Measurements from ENCODE around the gene ZBTB45. TPM values are rescaled to one million over a fixed set of nuclear protein-coding genes. Genes with fewer than 3 reads are reported as not detected.

ZBTB45 gene
- total RNA-seq, 4 donors from 2014 or later: 9.8 to 16.5 (median 12.6) TPM

DNA sequence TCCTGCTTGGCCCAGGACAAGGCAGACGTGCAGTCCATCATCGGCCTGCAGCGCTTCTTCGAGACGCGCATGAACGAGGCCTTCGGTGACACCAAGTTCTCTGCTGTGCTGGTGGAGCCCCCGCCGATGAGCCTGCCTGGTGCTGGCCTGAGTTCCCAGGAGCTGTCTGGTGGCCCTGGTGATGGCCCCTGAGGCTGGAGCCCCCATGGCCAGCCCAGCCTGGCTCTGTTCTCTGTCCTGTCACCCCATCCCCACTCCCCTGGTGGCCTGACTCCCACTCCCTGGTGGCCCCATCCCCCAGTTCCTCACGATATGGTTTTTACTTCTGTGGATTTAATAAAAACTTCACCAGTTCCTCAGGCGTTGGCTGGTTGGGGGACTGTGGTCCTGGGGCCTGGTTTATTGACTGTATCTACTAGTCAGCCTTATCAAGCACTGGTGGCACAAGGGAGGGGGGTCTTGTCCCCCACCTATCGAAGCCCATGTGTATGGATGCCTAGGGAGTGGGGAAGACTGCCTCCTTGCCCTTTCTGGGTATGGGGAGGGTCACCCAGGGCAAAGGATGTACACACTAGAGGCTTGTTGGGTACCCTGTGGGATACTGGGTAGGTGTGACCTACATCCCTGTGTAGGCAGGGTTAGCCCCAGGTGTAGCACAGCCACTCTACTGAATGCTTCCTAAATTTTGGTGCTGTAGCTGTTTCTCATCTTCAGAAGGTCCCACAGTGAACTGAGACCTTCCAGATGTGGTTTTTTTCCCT is 30.9 kb upstream of the ZBTB45 start:
- no peak overlapping the region for H3K4me3 ChIP-seq
- peaks cover 8 to 74% (median 42%) of the 10 kb centered on the region in 3 donors for H3K36me3 ChIP-seq
- TF ChIP-seq POLR2A (IDR thresholded peaks at IDR 0.05): no peak
- TF ChIP-seq, protein P1, sequence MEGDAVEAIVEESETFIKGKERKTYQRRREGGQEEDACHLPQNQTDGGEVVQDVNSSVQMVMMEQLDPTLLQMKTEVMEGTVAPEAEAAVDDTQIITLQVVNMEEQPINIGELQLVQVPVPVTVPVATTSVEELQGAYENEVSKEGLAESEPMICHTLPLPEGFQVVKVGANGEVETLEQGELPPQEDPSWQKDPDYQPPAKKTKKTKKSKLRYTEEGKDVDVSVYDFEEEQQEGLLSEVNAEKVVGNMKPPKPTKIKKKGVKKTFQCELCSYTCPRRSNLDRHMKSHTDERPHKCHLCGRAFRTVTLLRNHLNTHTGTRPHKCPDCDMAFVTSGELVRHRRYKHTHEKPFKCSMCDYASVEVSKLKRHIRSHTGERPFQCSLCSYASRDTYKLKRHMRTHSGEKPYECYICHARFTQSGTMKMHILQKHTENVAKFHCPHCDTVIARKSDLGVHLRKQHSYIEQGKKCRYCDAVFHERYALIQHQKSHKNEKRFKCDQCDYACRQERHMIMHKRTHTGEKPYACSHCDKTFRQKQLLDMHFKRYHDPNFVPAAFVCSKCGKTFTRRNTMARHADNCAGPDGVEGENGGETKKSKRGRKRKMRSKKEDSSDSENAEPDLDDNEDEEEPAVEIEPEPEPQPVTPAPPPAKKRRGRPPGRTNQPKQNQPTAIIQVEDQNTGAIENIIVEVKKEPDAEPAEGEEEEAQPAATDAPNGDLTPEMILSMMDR (IDR thresholded peaks at IDR 0.05): no peak
- TF ChIP-seq EP300 (IDR thresholded peaks at IDR 0.05): no peak
- WGBS, 2 donors: 79 to 85% methylated on average over 10 to 13 of the region's 13 CpGs
- no peaks in the 10 kb centered on the region for H3K9me3 ChIP-seq
- no peak for DNase-seq (ENCODE audit: low spot score in 2 of 2)
- H3K4me1 ChIP-seq: peaks cover 0 to 50% (median 32%) of the 10 kb centered on the region in 4 donors
- no peak overlapping the region for H3K27ac ChIP-seq
- H3K27me3 ChIP-seq: no peaks in the 10 kb centered on the region

DNA sequence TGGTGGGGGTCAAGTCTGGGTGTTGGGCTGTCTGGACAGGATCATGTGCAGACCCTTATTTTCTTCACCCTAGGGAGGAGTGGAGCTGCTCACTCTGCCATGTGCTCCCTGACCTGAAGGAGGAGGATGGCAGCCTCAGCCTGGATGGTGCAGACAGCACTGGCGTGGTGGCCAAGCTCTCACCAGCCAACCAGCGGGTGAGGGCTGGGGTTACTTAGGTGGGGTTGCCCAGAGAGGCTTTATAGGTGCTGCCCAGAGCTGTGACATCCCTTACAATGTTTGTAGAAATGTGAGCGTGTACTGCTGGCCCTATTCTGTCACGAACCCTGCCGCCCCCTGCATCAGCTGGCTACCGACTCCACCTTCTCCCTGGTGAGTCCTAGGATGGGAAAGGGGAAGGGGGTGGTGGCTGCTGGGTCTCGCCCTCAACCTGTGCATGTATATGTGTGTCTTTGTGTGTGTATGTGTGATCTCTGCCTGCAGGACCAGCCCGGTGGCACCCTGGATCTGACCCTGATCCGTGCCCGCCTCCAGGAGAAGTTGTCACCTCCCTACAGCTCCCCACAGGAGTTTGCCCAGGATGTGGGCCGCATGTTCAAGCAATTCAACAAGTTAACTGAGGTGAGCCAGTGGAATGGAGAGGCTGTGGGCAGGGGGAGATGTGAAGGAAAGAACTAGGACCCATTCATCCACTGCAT is 30.2 kb upstream of the ZBTB45 start:
- no peaks in the 10 kb centered on the region for H3K9me3 ChIP-seq
- peaks cover 0 to 50% (median 32%) of the 10 kb centered on the region in 4 donors for H3K4me1 ChIP-seq
- no peak overlapping the region for H3K27ac ChIP-seq
- TF ChIP-seq, protein P1 (IDR thresholded peaks at IDR 0.05): no peak
- TF ChIP-seq POLR2A (IDR thresholded peaks at IDR 0.05) (no peak), EP300 (IDR thresholded peaks at IDR 0.05) (no peak)
- H3K4me3 ChIP-seq: no peak overlapping the region
- 82 to 86% methylated on average over 10 to 11 of the region's 11 CpGs for WGBS, 2 donors
- DNase-seq (ENCODE audit: low spot score in 2 of 2): no peak
- no peaks in the 10 kb centered on the region for H3K27me3 ChIP-seq
- H3K36me3 ChIP-seq: peaks cover 8 to 74% (median 42%) of the 10 kb centered on the region in 3 donors

DNA sequence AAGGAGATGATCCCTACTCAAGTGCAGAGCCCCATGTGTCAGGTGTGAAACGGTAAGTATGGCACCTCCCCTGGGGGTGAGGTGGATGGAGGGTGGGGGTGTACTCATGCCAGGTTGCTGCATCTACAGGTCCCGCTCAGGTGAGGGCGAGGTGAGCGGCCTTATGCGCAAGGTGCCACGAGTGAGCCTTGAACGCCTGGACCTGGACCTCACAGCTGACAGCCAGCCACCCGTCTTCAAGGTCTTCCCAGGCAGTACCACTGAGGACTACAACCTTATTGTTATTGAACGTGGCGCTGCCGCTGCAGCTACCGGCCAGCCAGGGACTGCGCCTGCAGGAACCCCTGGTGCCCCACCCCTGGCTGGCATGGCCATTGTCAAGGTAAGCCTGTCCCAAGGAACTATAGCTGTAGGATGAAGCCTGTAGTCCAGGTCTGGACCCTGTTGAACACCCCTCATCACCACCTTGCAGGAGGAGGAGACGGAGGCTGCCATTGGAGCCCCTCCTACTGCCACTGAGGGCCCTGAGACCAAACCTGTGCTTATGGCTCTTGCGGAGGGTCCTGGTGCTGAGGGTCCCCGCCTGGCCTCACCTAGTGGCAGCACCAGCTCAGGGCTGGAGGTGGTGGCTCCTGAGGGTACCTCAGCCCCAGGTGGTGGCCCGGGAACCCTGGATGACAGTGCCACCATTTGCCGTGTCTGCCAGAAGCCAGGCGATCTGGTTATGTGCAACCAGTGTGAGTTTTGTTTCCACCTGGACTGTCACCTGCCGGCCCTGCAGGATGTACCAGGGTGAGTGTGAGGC is 29.5 kb upstream of the ZBTB45 start:
- no peak for TF ChIP-seq EP300 (IDR thresholded peaks at IDR 0.05)
- no peak for TF ChIP-seq POLR2A (IDR thresholded peaks at IDR 0.05)
- TF ChIP-seq, protein P1 (IDR thresholded peaks at IDR 0.05): no peak
- Histone ChIP-seq H3K4me1 (peaks cover 0 to 47% (median 29%) of the 10 kb centered on the region in 4 donors), H3K36me3 (peaks cover 8 to 74% (median 42%) of the 10 kb centered on the region in 3 donors)

DNA sequence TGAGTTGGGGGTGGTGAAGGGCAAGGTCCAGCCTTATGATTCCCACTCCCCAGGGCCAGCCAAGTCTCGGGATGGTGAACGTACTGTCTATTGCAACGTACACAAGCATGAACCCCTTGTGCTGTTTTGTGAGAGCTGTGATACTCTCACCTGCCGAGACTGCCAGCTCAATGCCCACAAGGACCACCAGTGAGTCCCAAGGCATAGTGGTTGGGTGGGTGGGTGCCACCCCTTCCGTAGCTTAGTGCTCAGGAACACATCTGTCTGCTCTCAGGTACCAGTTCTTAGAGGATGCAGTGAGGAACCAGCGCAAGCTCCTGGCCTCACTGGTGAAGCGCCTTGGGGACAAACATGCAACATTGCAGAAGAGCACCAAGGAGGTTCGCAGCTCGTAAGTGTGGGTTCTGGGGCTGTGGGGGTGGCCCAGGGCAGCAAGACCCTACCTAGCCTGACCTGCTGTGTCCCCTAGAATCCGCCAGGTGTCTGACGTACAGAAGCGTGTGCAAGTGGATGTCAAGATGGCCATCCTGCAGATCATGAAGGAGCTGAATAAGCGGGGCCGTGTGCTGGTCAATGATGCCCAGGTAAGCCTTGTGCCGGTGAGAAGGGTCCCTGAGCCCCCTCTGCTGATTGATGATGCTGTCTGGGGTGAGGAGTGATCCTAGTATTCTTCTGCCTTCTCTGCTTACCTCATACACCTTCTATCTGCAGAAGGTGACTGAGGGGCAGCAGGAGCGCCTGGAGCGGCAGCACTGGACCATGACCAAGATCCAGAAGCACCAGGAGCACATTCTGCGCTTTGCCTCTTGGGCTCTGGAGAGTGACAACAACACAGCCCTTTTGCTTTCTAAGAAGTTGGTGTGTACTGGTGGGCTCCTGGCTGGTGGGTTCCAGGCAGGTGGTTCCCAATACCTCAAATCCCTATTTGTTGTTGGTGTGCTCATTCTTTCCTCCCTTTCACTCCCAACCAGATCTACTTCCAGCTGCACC is 28.0 kb upstream of the ZBTB45 start:
- TF ChIP-seq, protein P1 (IDR thresholded peaks at IDR 0.05): no peak
- TF ChIP-seq EP300 (IDR thresholded peaks at IDR 0.05) (no peak), POLR2A (IDR thresholded peaks at IDR 0.05) (no peak)
- H3K36me3 ChIP-seq: peaks cover 8 to 61% (median 42%) of the 10 kb centered on the region in 3 donors
- H3K4me1 ChIP-seq: peaks cover 0 to 40% (median 23%) of the 10 kb centered on the region in 4 donors
- no peaks in the 10 kb centered on the region for H3K27me3 ChIP-seq
- H3K27ac ChIP-seq: no peak overlapping the region
- WGBS, 2 donors: 82 to 84% methylated on average over 18 of the region's 18 CpGs
- DNase-seq (ENCODE audit: low spot score in 2 of 2): no peak
- no peaks in the 10 kb centered on the region for H3K9me3 ChIP-seq
- H3K4me3 ChIP-seq: no peak overlapping the region

More for the DNA sequence above, 29.5 kb upstream of the ZBTB45 start:
- no peak overlapping the region for H3K27ac ChIP-seq
- H3K9me3 ChIP-seq: no peaks in the 10 kb centered on the region
- 83 to 94% methylated on average over 10 to 18 of the region's 20 CpGs for WGBS, 2 donors
- no peak for DNase-seq (ENCODE audit: low spot score in 2 of 2)
- H3K4me3 ChIP-seq: no peak overlapping the region
- H3K27me3 ChIP-seq: no peaks in the 10 kb centered on the region
